GM19193 (cell line): Measurements from ENCODE around the gene SASH1.

Experiments
- POLR2A ChIP-seq: IDR thresholded peaks from 4 replicates; pipeline ENCODE4 v1.6.1; 2011; ENCODE audit not compliant: insufficient read depth, insufficient read length; ENCODE audit errors: extremely low read depth

Gene SASH1

DNA sequence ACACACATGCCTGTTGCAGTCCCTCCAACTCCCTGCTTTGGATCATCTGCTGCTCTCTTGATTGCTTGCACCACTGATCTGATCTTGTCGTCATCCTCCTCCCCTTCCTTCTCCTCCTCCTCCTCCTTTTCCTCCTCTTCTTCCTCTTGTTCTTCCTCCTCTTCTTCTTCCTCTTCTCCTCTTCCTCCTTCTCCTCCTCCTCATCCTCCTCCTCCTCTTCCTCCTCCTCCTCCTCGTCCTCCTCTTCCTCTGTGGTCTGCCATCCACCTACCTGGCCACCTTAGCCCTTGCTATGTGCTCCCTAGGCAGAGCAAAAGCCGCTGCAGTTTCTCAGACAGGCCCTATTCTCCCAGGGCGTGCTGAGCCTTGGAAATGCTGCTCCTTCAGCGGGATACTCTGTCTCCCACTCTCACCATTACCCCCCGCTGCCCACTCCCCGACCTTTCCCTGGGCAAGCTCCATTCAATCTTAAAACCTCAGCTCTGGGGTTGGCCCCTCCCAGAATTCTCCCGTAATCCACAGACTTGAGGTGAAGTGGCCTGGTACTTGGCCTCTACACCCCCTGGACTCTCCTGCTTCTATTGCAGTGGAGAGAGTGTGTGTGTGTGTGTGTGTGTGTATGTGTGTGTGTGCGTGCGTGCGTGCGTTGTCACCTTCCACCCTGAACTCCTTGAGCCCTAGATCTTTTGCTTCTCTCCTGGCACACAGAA is 105.0 kb downstream of the SASH1 start:
- TF ChIP-seq POLR2A: no peak

DNA sequence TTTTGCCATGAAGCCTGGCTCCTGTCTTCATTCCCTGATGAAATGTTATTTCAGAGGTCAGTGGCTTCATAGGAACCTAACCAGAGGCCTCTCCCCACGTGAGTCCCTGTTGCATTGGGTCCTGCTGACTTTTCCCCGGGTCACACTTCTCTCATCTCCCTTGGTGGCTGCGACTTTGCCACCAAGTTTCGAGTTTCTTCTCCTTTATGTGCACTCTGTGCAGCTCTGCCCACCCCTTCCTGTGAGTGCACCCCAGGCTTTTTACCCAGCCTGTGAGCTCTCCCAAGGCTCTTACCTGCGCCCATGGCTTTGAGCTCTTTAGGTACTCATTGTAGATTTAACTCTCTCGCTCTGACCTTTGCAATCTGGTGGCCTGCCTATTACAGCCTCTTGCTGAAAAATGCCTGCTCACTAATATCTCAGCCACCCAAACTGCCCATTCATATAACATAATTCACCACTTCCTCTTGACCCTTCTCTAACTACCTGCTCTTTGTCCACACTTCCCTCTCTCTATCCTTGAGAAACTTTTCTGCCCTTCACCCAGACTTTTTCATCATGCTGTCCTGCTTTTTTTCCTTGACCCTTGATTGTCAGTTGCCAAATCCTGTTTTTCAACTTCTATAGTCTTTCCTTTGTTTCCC is 105.9 kb downstream of the SASH1 start:
- no peak for TF ChIP-seq POLR2A

- no peak for TF ChIP-seq POLR2A
Measured at GRCh38 chr6:148450866-148451265, 108.2 kb downstream of the SASH1 start.

GRCh38 chr6:148451690-148452089 is 109.1 kb downstream of the SASH1 start:
- TF ChIP-seq POLR2A: no peak

DNA sequence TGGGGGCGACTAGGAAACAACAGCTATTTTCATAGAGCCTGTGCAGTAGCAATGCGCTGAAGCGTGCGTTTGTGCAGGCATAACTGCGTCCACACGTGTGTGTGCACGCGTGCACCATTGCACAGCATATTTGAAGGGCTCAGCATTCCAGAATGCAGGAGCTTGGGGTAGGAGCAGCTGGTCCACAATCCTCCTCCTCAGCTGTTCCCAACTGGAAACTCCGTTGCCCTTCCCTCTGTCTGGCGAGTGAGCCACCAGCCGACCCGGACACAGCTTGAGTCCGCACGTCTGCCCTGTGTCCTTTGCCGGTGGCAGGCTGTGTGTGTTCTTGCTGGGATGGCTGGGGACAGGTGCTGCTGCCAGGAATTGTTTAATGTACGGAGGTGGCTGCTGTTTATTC is 110.2 kb downstream of the SASH1 start:
- TF ChIP-seq POLR2A: no peak

DNA sequence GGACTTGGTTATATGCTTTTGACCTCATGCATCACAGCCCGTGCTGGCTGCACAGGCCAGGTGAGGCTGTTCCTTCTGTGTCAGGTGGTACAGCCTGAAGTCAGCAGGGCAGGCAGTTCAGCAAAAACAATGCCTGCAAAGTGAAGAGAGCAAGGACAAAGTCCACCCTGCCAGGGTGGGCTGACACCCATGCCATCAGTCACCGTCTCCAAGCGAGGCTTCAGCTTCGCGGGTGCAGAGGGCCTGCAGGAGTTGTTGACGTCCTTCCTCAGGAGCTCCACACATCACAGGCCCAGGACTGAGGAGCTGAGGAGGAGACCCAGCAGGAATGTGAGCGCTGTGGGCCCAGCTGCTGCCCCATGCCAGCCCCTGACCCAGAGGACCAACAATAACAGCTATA is 111.3 kb downstream of the SASH1 start:
- no peak for TF ChIP-seq POLR2A

DNA sequence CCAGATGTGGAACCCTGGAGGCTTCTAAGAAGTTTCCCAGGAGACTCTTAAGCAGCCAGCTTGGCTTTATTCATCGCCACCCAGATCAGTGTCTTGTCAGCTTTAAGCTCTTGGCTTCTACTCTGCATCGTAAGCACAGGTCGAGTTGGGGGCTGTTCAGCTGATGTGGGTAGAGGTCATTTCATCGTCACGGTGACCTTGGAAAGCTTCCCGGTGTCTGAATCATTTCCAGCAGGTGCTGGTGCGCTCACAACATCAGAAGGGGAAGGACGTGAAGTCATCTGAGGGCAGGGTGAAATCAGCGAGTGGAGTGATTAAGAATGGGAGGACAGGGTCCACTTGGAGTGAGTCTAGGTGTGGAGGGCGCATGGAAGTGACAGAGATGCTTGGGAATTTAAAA is 112.6 kb downstream of the SASH1 start:
- TF ChIP-seq POLR2A: no peak

DNA sequence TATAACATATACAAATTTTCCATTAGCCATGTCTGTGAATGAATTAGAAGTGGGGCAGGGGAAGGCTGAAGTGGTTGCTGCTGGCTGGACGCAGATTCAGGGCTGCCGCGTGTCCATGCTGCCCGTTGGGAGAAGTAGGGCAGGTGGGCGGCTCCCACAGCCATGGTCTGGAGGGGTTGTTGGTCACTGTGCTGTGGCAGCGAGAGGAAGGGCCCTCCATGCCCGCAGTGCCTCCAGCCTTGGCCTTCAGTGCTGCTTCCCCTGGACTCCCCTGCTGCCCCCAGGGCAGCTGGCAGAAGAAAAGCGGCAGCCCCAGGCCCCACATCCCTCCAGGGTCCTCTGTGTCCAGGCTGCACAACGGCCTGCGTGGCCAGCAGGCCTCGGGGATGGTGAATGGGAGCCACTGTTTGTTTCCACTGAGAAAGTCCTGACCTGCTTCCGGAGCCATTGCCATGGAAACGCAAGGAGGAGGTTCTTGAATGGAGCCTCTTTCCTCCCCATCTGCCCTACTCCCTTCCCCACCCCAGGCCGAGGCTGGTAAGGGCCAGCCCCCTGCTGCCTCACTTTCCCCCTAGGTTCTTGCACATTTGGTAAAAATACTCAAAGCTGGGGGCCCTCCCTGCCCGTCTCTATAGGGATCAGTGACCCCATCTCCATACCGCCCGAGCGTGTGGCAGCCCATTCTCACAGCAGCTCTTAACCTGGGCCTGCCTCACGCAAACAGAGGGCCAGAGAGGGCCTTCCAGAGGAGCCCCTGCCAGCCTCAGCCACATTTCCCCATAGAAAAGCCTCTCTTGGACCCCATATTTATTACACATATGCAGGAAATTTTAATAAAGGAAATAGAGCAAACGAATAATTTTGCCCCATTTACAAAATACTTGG is 113.3 kb downstream of the SASH1 start:
- no peak for TF ChIP-seq POLR2A

DNA sequence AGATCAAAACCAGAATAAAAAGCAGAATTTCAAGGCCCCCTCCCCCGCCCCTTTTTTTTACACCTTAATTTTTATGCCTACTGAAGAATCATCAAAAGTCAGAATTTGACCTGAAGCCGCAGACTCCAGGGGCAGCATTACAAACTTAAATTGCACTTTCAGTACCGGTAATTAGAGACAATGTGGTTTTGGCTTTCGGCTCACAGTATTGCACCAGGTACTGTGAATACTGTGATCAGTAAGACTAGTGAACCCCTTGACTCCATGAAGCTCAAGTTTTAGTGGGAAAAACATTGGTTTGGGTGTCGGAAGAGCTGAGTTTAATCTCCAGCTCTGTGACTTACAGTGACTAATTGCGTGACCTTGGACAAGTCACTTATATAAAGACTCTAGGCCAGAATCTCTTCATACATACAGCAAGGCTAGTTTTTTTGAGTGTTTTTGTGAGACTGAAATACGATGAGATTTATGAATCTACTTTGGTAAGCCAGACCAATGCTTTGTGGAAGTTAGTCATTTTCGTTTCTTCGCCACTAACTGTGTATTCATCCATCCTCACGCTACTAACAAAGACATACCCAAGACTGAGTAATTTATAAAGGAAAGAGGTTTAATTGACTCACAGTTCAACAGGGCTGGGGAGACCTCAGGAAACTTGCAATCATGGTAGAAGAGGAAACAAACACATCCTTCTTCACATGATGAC is 114.7 kb downstream of the SASH1 start:
- TF ChIP-seq POLR2A: no peak

DNA sequence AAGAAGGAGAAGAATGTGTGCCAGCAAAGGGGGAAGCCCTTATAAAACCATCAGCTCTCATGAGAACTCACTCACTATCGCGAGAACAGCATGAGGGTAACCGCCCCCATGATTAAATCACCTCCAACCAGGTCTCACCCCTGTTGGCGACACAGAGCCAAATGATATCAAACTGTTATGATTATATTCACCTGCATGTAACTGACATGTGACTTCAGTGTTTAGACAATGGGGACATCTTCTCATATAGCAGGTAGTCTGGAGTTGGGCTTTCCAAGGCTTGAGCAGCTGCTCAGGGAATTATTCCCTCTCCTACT is 115.2 kb downstream of the SASH1 start:
- no peak for TF ChIP-seq POLR2A

- TF ChIP-seq POLR2A: no peak
Measured at GRCh38 chr6:148459238-148459637, 116.6 kb downstream of the SASH1 start.

- TF ChIP-seq POLR2A: no peak
Measured at GRCh38 chr6:148460876-148461646, 118.4 kb downstream of the SASH1 start.

- TF ChIP-seq POLR2A: no peak
Measured at GRCh38 chr6:148461986-148462577, 119.4 kb downstream of the SASH1 start.

GRCh38 chr6:148463671-148464070 is 121.0 kb downstream of the SASH1 start:
- TF ChIP-seq POLR2A: no peak
